ENCODE measurements around the gene CPM.

- TF ChIP-seq CTCF (IDR thresholded peaks at IDR 0.05; ENCODE audit: low read depth, low read length) (no peak), POLR2A (IDR thresholded peaks at IDR 0.05; ENCODE audit: extremely low read depth, insufficient read length) (no peak)
Observed at GRCh38 chr12:68871396-68871795, 61.6 kb downstream of the CPM start.
